RWPE1 (cell line): ENCODE data around the gene EMP2.

Source experiments
- CTCF ChIA-PET: fragments of 350-600 bp; sonication (Branson Sonifier 250); formaldehyde crosslinking; extraction: SDS; loops from one replicate; lab custom pipeline; 2021; lab: Yijun Ruan, JAX
- POLR2A ChIA-PET: fragments of 400-600 bp; formaldehyde crosslinking; extraction: SDS; loops from one replicate; lab custom pipeline; 2020; ENCODE audit warnings: antibody characterized with exemption; ENCODE audit not compliant: low non-redundant PET; lab: Yijun Ruan, JAX
- DNase-seq: peaks from one replicate; pipeline ENCODE4 v3.0.0; 2012; ENCODE audit warnings: low spot score
- H3K27ac ChIP-seq: fragments of 450-650 bp; 2 replicates; pipeline ENCODE4 v1.5.1; 2017
- CTCF ChIP-seq: fragments of 450-650 bp; conservative IDR thresholded peaks from 2 replicates; pipeline ENCODE4 v1.5.1; 2017; ENCODE audit warnings: low read depth, mild to moderate bottlenecking

Gene EMP2

GRCh38 chr16:10519297-10519696 lies 61.1 kb downstream of the EMP2 start:
- TF ChIP-seq CTCF = no peak
- no peak overlapping the region for H3K27ac ChIP-seq
- CTCF ChIA-PET = no interaction called here
- POLR2A ChIA-PET = no interaction called here
- no peak for DNase-seq

- CTCF ChIA-PET = no interaction called here
- no peak for DNase-seq
- POLR2A ChIA-PET = no interaction called here
- TF ChIP-seq CTCF = no peak
- H3K27ac ChIP-seq = no peak overlapping the region
Observed at GRCh38 chr16:10518479-10519041, 61.8 kb downstream of the EMP2 start.

- no peak for TF ChIP-seq CTCF
- DNase-seq = no peak
- H3K27ac ChIP-seq = no peak overlapping the region
- POLR2A ChIA-PET = no interaction called here
- CTCF ChIA-PET = interaction anchor here (0.9 kb wide), 1 partner anchor 62 kb away, joined by 3 read pairs; the partner anchor contains the start of gene EMP2
Observed at GRCh38 chr16:10517868-10518267, 62.5 kb downstream of the EMP2 start.

DNA sequence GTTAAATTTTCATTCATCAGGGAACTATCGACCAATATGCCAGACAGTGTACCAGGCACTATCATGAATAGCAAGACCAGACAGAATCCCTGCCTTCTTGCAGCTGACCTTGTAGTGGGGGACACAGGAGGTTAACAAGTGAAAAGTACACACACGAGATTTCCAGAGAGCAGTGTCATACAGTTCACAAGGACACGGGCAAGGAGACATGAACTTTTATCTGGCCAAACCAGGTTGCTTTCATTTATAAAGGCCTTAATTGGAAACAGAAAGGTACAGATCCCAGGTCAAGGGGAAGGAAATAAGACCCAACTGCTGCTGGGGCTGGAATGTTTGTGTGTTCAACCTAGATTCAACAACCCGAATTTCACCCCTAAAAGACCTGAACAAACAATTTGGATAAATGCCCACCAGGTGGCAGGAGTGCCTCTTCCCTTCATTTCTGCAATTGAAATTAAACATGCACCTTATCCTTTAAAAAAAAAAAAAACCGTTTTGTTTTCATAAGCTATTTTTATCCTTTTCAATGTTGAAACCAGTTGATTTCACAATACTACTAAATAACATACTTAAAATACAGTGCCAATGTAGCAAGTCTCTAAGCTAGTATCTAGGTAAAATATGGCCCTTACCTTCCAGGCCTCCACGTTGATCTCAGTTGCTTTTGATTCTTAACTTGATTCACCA lies 65.9 kb downstream of the EMP2 start:
- TF ChIP-seq CTCF = peak; percentile 68
- DNase-seq = peak; percentile 67
- CTCF ChIA-PET = interaction anchor here (0.6 to 1.3 kb wide), 24 partner anchors 9 to 1304 kb away, joined by 3 to 21 read pairs (median 4); partner anchors contain the start of genes NUBP1 and TEKT5
- POLR2A ChIA-PET = interaction anchor here (0.5 kb wide), 1 partner anchor 138 kb away, joined by 4 read pairs; no protein-coding TSS in a partner anchor
- no peak overlapping the region for H3K27ac ChIP-seq

GRCh38 chr16:10511829-10512228 lies 68.6 kb downstream of the EMP2 start:
- ChIA-PET POLR2A (interaction anchor here (0.6 kb wide), 1 partner anchor 227 kb away, joined by 8 read pairs; no protein-coding TSS in a partner anchor), CTCF (interaction anchor here (0.6 kb wide), 1 partner anchor 23 kb away, joined by 5 read pairs; no protein-coding TSS in a partner anchor)
- no peak for DNase-seq
- H3K27ac ChIP-seq = no peak overlapping the region
- TF ChIP-seq CTCF = no peak

GRCh38 chr16:10510279-10510678 lies 70.1 kb downstream of the EMP2 start:
- no peak overlapping the region for H3K27ac ChIP-seq
- CTCF ChIA-PET = interaction anchor here (0.6 to 2.3 kb wide), 11 partner anchors 13 to 254 kb away, joined by 3 to 21 read pairs (median 3); no protein-coding TSS in a partner anchor
- POLR2A ChIA-PET = interaction anchor here (0.6 kb wide), 1 partner anchor 190 kb away, joined by 3 read pairs; no protein-coding TSS in a partner anchor

More at GRCh38 chr16:10510279-10510678, 70.1 kb downstream of the EMP2 start:
- no peak for DNase-seq
- no peak for TF ChIP-seq CTCF
